IMR-90 (cell line): Measurements from ENCODE around the gene ITPK1. TPM values are rescaled to one million over a fixed set of nuclear protein-coding genes. Genes with fewer than 3 reads are reported as not detected.

Source experiments
- ATAC-seq: fragments of 200-7000 bp; cut with Tn5 transposase; 2 replicates; pipeline ENCODE4 v1.9.1; 2020; ENCODE audit warnings: low read depth, mild to moderate bottlenecking, moderate library complexity
- BruUV-seq: library from RNA; stranded (reverse); fragments of 400-500 nt; replicated peaks from 2 replicates; lab custom pipeline; 2021; lab: Mats Ljungman, UMichigan
- CTCF ChIA-PET: fragments of 300-600 bp; formaldehyde crosslinking; extraction: SDS; loops from one replicate; lab custom pipeline; 2021; ENCODE audit warnings: antibody characterized with exemption; lab: Yijun Ruan, JAX
- POLR2A ChIA-PET: fragments of 300-600 bp; sonication (Branson Sonifier 250); formaldehyde crosslinking; loops from one replicate; lab custom pipeline; 2022; ENCODE audit warnings: antibody characterized with exemption; ENCODE audit not compliant: unreplicated experiment; lab: Charles Lee
- DNase-seq: peaks from one replicate; pipeline ENCODE4 v3.0.0; 2013
- H2AFZ ChIP-seq: replicated peaks from 2 replicates; pipeline ENCODE3; 2013; ENCODE audit warnings: low read length, mild to moderate bottlenecking; ENCODE audit not compliant: poor library complexity
- H2AK5ac ChIP-seq: 2 replicates; pipeline ENCODE4 v1.6.1; 2013; ENCODE audit warnings: low read depth, low read length, inconsistent platforms
- H2AK9ac ChIP-seq: replicated peaks from 2 replicates; pipeline ENCODE3; 2013; ENCODE audit warnings: mild to moderate bottlenecking, low read depth, low read length, moderate library complexity; ENCODE audit not compliant: poor library complexity
- H2BK120ac ChIP-seq: 2 replicates; pipeline ENCODE4 v1.6.1; 2013; ENCODE audit warnings: low read depth, low read length, inconsistent platforms
- H2BK15ac ChIP-seq: 3 replicates; pipeline ENCODE4 v1.6.1; 2013; ENCODE audit warnings: low read depth, low read length, inconsistent platforms
- H2BK20ac ChIP-seq: 2 replicates; pipeline ENCODE4 v1.6.1; 2013; ENCODE audit warnings: low read depth, mild to moderate bottlenecking, inconsistent platforms, low read length, moderate library complexity
- H2BK5ac ChIP-seq: 2 replicates; pipeline ENCODE4 v1.6.1; 2013; ENCODE audit warnings: mild to moderate bottlenecking, low read depth, low read length, inconsistent platforms; ENCODE audit not compliant: poor library complexity, severe bottlenecking
- H3K14ac ChIP-seq: replicated peaks from 2 replicates; pipeline ENCODE4 v1.6.1; 2013; ENCODE audit warnings: low read depth, low read length, inconsistent platforms
- H3K18ac ChIP-seq: 2 replicates; pipeline ENCODE4 v1.6.1; 2013; ENCODE audit warnings: low read depth, low read length, control low read depth
- H3K23ac ChIP-seq: 2 replicates; pipeline ENCODE4 v1.6.1; 2013; ENCODE audit warnings: low read depth, low read length, inconsistent platforms
- H3K27ac ChIP-seq: 2 replicates; pipeline ENCODE4 v1.5.1; 2013; ENCODE audit warnings: mild to moderate bottlenecking, control low read depth, low read length; ENCODE audit not compliant: insufficient read depth
- H3K27me3 ChIP-seq: 2 replicates; pipeline ENCODE4 v1.6.1; 2013; ENCODE audit warnings: low read length; ENCODE audit not compliant: control insufficient read depth, insufficient read depth
- H3K36me3 ChIP-seq: 2 replicates; pipeline ENCODE4 v1.6.1; 2013; ENCODE audit warnings: low read length, mixed read lengths; ENCODE audit not compliant: control insufficient read depth, insufficient read depth
- H3K4ac ChIP-seq: 2 replicates; pipeline ENCODE4 v1.6.1; 2013; ENCODE audit warnings: low read depth, low read length, inconsistent platforms
- H3K4me1 ChIP-seq: 2 replicates; pipeline ENCODE4 v1.6.1; 2013; ENCODE audit warnings: low read length, mixed read lengths; ENCODE audit not compliant: control insufficient read depth, insufficient read depth
- H3K4me2 ChIP-seq: 2 replicates; pipeline ENCODE4 v1.6.1; 2013; ENCODE audit warnings: low read depth, mild to moderate bottlenecking, control low read depth, low read length, moderate library complexity
- H3K4me3 ChIP-seq: 2 replicates; pipeline ENCODE4 v1.5.1; 2013; ENCODE audit warnings: low read depth, mild to moderate bottlenecking, control low read depth, low read length, moderate library complexity; ENCODE audit not compliant: insufficient read depth
- H3K56ac ChIP-seq: 2 replicates; pipeline ENCODE4 v1.6.1; 2013; ENCODE audit warnings: low read length, inconsistent platforms; ENCODE audit not compliant: insufficient read depth; ENCODE audit errors: extremely low read depth
- H3K79me1 ChIP-seq, 2 experiments: 2 replicates each; pipeline ENCODE4 v1.6.1; 2013; ENCODE audit warnings: low read length in 2 of 2, inconsistent platforms in 1 of 2, low read depth in 1 of 2
- H3K9ac ChIP-seq: 2 replicates; pipeline ENCODE4 v1.6.1; 2013; ENCODE audit warnings: low read depth, low read length, control low read depth
- H3K9me1 ChIP-seq: 2 replicates; pipeline ENCODE4 v1.6.1; 2013; ENCODE audit warnings: low read length, inconsistent platforms; ENCODE audit not compliant: insufficient read depth
- H3K9me3 ChIP-seq: 2 replicates; pipeline ENCODE4 v1.6.1; 2013; ENCODE audit warnings: low read length; ENCODE audit not compliant: control insufficient read depth, insufficient read depth
- H4K20me1 ChIP-seq: 2 replicates; pipeline ENCODE4 v1.6.1; 2013; ENCODE audit warnings: low read length, inconsistent platforms; ENCODE audit not compliant: insufficient read depth
- H4K5ac ChIP-seq: 2 replicates; pipeline ENCODE4 v1.6.1; 2013; ENCODE audit warnings: mild to moderate bottlenecking, low read depth, low read length, control low read depth
- H4K8ac ChIP-seq, 2 experiments: 2 replicates each; pipeline ENCODE4 v1.6.1; 2013; ENCODE audit warnings: low read depth in 2 of 2, low read length in 2 of 2, control low read depth in 1 of 2, inconsistent platforms in 1 of 2
- H4K91ac ChIP-seq: 2 replicates; pipeline ENCODE4 v1.6.1; 2013; ENCODE audit warnings: low read depth, low read length, inconsistent platforms; ENCODE audit not compliant: insufficient read depth
- BHLHE40 ChIP-seq: fragments of 150-350 bp; IDR thresholded peaks from 2 replicates; pipeline ENCODE4 v1.6.1; 2016; ENCODE audit warnings: mild to moderate bottlenecking, low read depth, low read length
- CEBPB ChIP-seq: IDR thresholded peaks from 2 replicates; pipeline ENCODE4 v1.6.1; 2012; ENCODE audit warnings: low read depth, low read length, improper control_type of control experiment
- CHD1 ChIP-seq: IDR thresholded peaks from 2 replicates; pipeline ENCODE4 v1.6.1; 2012; ENCODE audit warnings: low read depth, low read length, improper control_type of control experiment
- CTCF ChIP-seq: conservative IDR thresholded peaks from 2 replicates; pipeline ENCODE4 v1.5.1; 2012; ENCODE audit warnings: mild to moderate bottlenecking, low read depth, low read length, improper control_type of control experiment
- FOS ChIP-seq: fragments of 150-350 bp; IDR thresholded peaks from 2 replicates; pipeline ENCODE4 v1.6.1; 2016; ENCODE audit warnings: low read depth, low read length
- MAFK ChIP-seq: IDR thresholded peaks from 2 replicates; pipeline ENCODE4 v1.6.1; 2012; ENCODE audit warnings: low read depth, low read length, improper control_type of control experiment
- NFE2L2 ChIP-seq: fragments of 150-350 bp; IDR thresholded peaks from 2 replicates; pipeline ENCODE4 v1.6.1; 2016; ENCODE audit warnings: low read depth, mild to moderate bottlenecking, low read length
- POLR2A ChIP-seq: IDR thresholded peaks from 2 replicates; pipeline ENCODE4 v1.6.1; 2012; ENCODE audit warnings: mild to moderate bottlenecking, low read depth, low read length
- RAD21 ChIP-seq: IDR thresholded peaks from 2 replicates; pipeline ENCODE4 v1.6.1; 2012; ENCODE audit warnings: low read length, improper control_type of control experiment
- RCOR1 ChIP-seq: IDR thresholded peaks from 2 replicates; pipeline ENCODE4 v1.6.1; 2012; ENCODE audit warnings: mild to moderate bottlenecking, low read length, improper control_type of control experiment; ENCODE audit not compliant: insufficient replicate concordance
- RFX5 ChIP-seq: IDR thresholded peaks from 2 replicates; pipeline ENCODE4 v1.8.0; 2012; ENCODE audit warnings: low read depth, mild to moderate bottlenecking, low read length, moderate library complexity
- SMC3 ChIP-seq: fragments of 150-350 bp; IDR thresholded peaks from 2 replicates; pipeline ENCODE4 v1.6.1; 2016; ENCODE audit warnings: low read depth, mild to moderate bottlenecking, antibody characterized with exemption, low read length, moderate library complexity
- USF2 ChIP-seq: fragments of 150-350 bp; IDR thresholded peaks from 2 replicates; pipeline ENCODE4 v1.6.1; 2017; ENCODE audit warnings: mild to moderate bottlenecking, antibody characterized with exemption, low read length, low read depth
- WGBS, 2 experiments: methylation state at CpG; one replicate each; pipeline versions ENCODE4 v1.1.5 to v1.1.7; 2013; ENCODE audit warnings: missing lambda C conversion rate in 2 of 2; ENCODE audit not compliant: insufficient read length in 1 of 2; ENCODE audit errors: extremely low coverage in 2 of 2; 5-methylcytosine and 5-hydroxymethylcytosine counted together
- dilution Hi-C: fragments of 300-500 bp; cut with HindIII; formaldehyde crosslinking; loops from one replicate; pipeline ENCODE4 v1.14.3; 2018; ENCODE audit warnings: low sequenced_read_pairs; ENCODE audit not compliant: unreplicated experiment
- in situ Hi-C: fragments of 300-500 bp; cut with MboI; formaldehyde crosslinking; loops from 3 replicates; pipeline ENCODE4 v1.14.3; 2019; ENCODE audit warnings: low sequenced_read_pairs, inconsistent platforms, mixed read lengths
- intact Hi-C: fragments of 100-400 bp; cut with micrococcal nuclease; formaldehyde crosslinking; loops from 2 replicates; pipeline ENCODE4 v1.10.0; 2022
- polyA plus RNA-seq, 3 experiments: library from polyadenylated mRNA; depleted of rRNA; stranded (reverse); fragments of >200 nt; gene quantifications; 2 replicates each; pipeline ENCODE4 v1.2.3, GENCODE V29; 2012; ENCODE audit warnings: low replicate concordance in 1 of 3
- total RNA-seq: library from RNA; depleted of rRNA; stranded (reverse); fragments of >200 nt; gene quantifications from 2 replicates; pipeline ENCODE4 v1.2.3, GENCODE V29; 2012

The ITPK1 gene
- total and polyA plus RNA-seq, 2 of the 4 experiments (the other 2 are of a cell fraction), result 21.7 to 26.9 TPM

- H3K4ac ChIP-seq, result no peak overlapping the region
- H3K27me3 ChIP-seq, result peaks cover 8% of the 10 kb centered on the region; the same call in 1 of the 2 replicates
- H4K5ac ChIP-seq, result no peak overlapping the region
- H2AK5ac ChIP-seq, result no peak overlapping the region
- H2BK15ac ChIP-seq, result no peak overlapping the region
- POLR2A ChIA-PET, result no interaction called here
- no peaks in the 10 kb centered on the region for H3K79me1 ChIP-seq
- no peak overlapping the region for H3K9ac ChIP-seq
- no peak overlapping the region for H3K27ac ChIP-seq
- H3K14ac ChIP-seq, result no peak overlapping the region
- DNase-seq, result no peak
- intact Hi-C loops, result no loop called here
- H3K9me1 ChIP-seq, result peaks cover 17% of the 10 kb centered on the region; the same call in 1 of the 2 replicates
- H4K91ac ChIP-seq, result no peak overlapping the region
- H4K20me1 ChIP-seq, result peaks cover 4% of the 10 kb centered on the region
- H2AK9ac ChIP-seq, result no peak overlapping the region
- in situ Hi-C loops, result no loop called here
- H2BK120ac ChIP-seq, result no peak overlapping the region
- TF ChIP-seq RFX5 (no peak), FOS (no peak), BHLHE40 (no peak), MAFK (no peak), CHD1 (no peak), POLR2A (no peak), RAD21 (no peak), NFE2L2 (no peak), RCOR1 (no peak), CTCF (no peak), CEBPB (no peak), USF2 (no peak), SMC3 (no peak)
- no peaks in the 10 kb centered on the region for H3K9me3 ChIP-seq
- no peak overlapping the region for H4K8ac ChIP-seq
- ATAC-seq, result peak; percentile 6; the same call in 1 of the 2 replicates
- peaks cover 11% of the 10 kb centered on the region; the same call in 1 of the 2 replicates for H3K4me1 ChIP-seq
- no peak overlapping the region for H2BK5ac ChIP-seq
- H2AFZ ChIP-seq, result no peak overlapping the region
- no peak overlapping the region for H3K23ac ChIP-seq
- no peak overlapping the region for H2BK20ac ChIP-seq
- H3K18ac ChIP-seq, result no peak overlapping the region
- CTCF ChIA-PET, result interaction anchor here (0.6 kb wide), 1 partner anchor 28 kb away, joined by 3 read pairs; no protein-coding TSS in a partner anchor
- H3K56ac ChIP-seq, result no peak overlapping the region
- no TSS peak for BruUV-seq
- H3K4me3 ChIP-seq, result no peak overlapping the region
- no peaks in the 10 kb centered on the region for H3K36me3 ChIP-seq
- H3K4me2 ChIP-seq, result no peak overlapping the region
- no CpG with 5 or more reads among the region's 12 CpGs for WGBS, 2 experiments
- dilution Hi-C loops, result no loop called here
These were observed 78.9 kb downstream of the ITPK1 start for GRCh38 chr14:93036652-93037345.
